ENCODE measurements around the gene JMJD1C. TPM values are rescaled to one million over a fixed set of nuclear protein-coding genes. Genes with fewer than 3 reads are reported as not detected.
A peak's percentile ranks its signal among the peaks of the same experiment; 100 is the strongest.

The JMJD1C gene
- total RNA-seq, 1 donor from 2014 or later = 83.7 TPM

DNA sequence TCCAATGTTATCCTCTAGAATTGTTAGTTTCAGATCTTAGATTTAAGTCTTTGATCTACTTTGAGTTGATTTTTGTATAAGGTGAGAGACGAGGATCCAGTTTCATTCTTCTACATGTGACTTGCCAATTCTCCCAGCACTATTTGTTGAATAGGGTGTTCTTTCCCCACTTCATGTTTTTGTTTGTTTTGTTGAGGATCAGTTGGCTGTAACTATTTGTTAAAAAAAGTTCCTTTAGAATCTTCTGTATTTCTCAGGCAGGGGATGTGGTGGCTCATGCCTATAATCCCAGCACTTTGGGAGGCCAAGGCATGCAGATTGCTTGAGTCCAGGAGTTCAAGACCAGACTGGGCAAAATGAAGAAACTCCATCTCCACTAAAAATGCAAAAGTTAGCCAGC is 151.8 kb downstream of the JMJD1C start:
- H3K27ac Mint-ChIP-seq (ENCODE audit: unreplicated experiment) = no peak overlapping the region
- peaks cover 3% of the 10 kb centered on the region for H3K36me3 Mint-ChIP-seq (ENCODE audit: low read depth, unreplicated experiment)
- H3K9me3 Mint-ChIP-seq (ENCODE audit: unreplicated experiment) = no peaks in the 10 kb centered on the region
- H3K4me1 Mint-ChIP-seq (ENCODE audit: unreplicated experiment) = no peaks in the 10 kb centered on the region
- H3K4me3 Mint-ChIP-seq (ENCODE audit: unreplicated experiment) = peak overlapping the region; percentile 9
- no peak for DNase-seq (ENCODE audit: low spot score)
- no peaks in the 10 kb centered on the region for H3K27me3 Mint-ChIP-seq (ENCODE audit: unreplicated experiment)
- no peak for TF ChIP-seq CTCF (IDR thresholded peaks at IDR 0.05; ENCODE audit: unreplicated experiment)

DNA sequence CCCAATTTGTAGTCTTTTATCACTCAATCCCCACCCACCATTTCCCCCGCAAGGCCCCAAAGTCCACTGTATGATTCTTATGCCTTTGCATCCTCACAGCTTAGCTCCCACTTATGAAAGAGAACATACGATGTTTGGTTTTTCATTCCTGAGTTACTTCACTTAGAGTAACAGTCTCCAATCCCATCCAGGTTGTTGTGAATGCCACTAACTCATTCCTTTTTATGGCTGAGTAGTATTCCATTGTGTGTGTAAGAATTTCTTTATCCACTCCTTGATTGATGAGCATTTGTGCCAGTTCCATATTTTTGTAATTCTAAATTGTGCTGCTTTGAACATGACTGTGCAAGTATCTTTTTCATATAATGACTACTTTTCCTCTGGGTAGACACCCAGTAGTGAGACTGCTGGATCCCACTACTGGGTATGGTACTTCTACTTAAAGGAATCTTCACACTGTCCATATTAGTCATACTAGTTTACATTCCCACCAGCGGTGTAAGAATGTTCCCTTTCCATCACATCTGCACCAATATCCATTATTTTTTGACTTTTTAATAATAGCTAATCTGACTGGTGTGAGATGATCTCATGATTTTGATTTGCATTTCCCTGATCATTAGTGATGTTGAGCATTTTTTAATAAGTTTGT is 152.6 kb downstream of the JMJD1C start:
- no peaks in the 10 kb centered on the region for H3K4me1 Mint-ChIP-seq (ENCODE audit: unreplicated experiment)
- H3K4me3 Mint-ChIP-seq (ENCODE audit: unreplicated experiment) = no peak overlapping the region
- no peak for DNase-seq (ENCODE audit: low spot score)
- peaks cover 3% of the 10 kb centered on the region for H3K36me3 Mint-ChIP-seq (ENCODE audit: low read depth, unreplicated experiment)
- H3K9me3 Mint-ChIP-seq (ENCODE audit: unreplicated experiment) = no peaks in the 10 kb centered on the region
- no peak for TF ChIP-seq CTCF (IDR thresholded peaks at IDR 0.05; ENCODE audit: unreplicated experiment)
- no peaks in the 10 kb centered on the region for H3K27me3 Mint-ChIP-seq (ENCODE audit: unreplicated experiment)
- no peak overlapping the region for H3K27ac Mint-ChIP-seq (ENCODE audit: unreplicated experiment)

GRCh38 chr10:63308628-63309027 is 157.1 kb downstream of the JMJD1C start:
- DNase-seq (ENCODE audit: low spot score) = no peak
- Mint-ChIP-seq H3K27ac (ENCODE audit: unreplicated experiment) (no peak overlapping the region), H3K4me3 (ENCODE audit: unreplicated experiment) (no peak overlapping the region), H3K27me3 (ENCODE audit: unreplicated experiment) (no peaks in the 10 kb centered on the region), H3K9me3 (ENCODE audit: unreplicated experiment) (no peaks in the 10 kb centered on the region), H3K4me1 (ENCODE audit: unreplicated experiment) (no peaks in the 10 kb centered on the region), H3K36me3 (ENCODE audit: low read depth, unreplicated experiment) (no peaks in the 10 kb centered on the region)
- no peak for TF ChIP-seq CTCF (IDR thresholded peaks at IDR 0.05; ENCODE audit: unreplicated experiment)

DNA sequence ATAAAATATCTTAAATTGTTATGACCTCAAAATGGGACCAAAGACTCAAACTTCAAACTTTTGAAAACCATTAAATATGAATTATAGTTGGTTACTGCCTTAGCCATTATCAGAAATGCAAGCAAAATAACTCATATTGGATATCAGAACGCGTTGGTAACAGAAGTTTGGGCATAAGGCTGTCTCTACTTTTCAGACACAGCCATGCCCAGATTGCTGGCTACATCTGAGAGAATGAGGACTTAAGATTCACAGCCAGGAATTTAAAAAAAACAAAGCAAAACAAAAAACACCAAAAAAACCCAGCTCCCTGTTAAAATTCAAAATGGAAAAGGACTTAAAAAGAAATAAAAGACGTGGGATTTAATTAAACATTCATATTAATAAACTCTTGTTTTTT is 161.6 kb downstream of the JMJD1C start:
- Mint-ChIP-seq H3K9me3 (ENCODE audit: unreplicated experiment) (no peaks in the 10 kb centered on the region), H3K4me3 (ENCODE audit: unreplicated experiment) (no peak overlapping the region), H3K4me1 (ENCODE audit: unreplicated experiment) (peaks cover 5% of the 10 kb centered on the region), H3K27ac (ENCODE audit: unreplicated experiment) (no peak overlapping the region), H3K27me3 (ENCODE audit: unreplicated experiment) (peaks cover 6% of the 10 kb centered on the region), H3K36me3 (ENCODE audit: low read depth, unreplicated experiment) (no peaks in the 10 kb centered on the region)
- DNase-seq (ENCODE audit: low spot score) = no peak
- TF ChIP-seq CTCF (IDR thresholded peaks at IDR 0.05; ENCODE audit: unreplicated experiment) = no peak

GRCh38 chr10:63300801-63301200 is 165.0 kb downstream of the JMJD1C start:
- Mint-ChIP-seq H3K4me1 (ENCODE audit: unreplicated experiment) (peaks cover 5% of the 10 kb centered on the region), H3K4me3 (ENCODE audit: unreplicated experiment) (no peak overlapping the region), H3K27ac (ENCODE audit: unreplicated experiment) (no peak overlapping the region), H3K36me3 (ENCODE audit: low read depth, unreplicated experiment) (no peaks in the 10 kb centered on the region), H3K27me3 (ENCODE audit: unreplicated experiment) (peaks cover 7% of the 10 kb centered on the region), H3K9me3 (ENCODE audit: unreplicated experiment) (no peaks in the 10 kb centered on the region)
- TF ChIP-seq CTCF (IDR thresholded peaks at IDR 0.05; ENCODE audit: unreplicated experiment) = no peak
- DNase-seq (ENCODE audit: low spot score) = no peak
